Stimulated activated CD8-positive, alpha-beta memory T cell treated with anti-CD3 and anti-CD28 coated beads, Interleukin-15, amount 100 ng/mL, for 48 hours (primary cell): ENCODE data around the gene ATOH8.
A peak's percentile ranks its signal among the peaks of the same experiment; 100 is the strongest.

ENCODE experiments used
- DNase-seq, 2 donors: peaks; one replicate each; pipeline ENCODE4 v3.0.0-alpha.2; 2020; ENCODE audit warnings: low read depth in 2 of 2

The ATOH8 gene

GRCh38 chr2:85786444-85786843, 32.7 kb downstream of the ATOH8 start:
- DNase-seq = no peak

DNA sequence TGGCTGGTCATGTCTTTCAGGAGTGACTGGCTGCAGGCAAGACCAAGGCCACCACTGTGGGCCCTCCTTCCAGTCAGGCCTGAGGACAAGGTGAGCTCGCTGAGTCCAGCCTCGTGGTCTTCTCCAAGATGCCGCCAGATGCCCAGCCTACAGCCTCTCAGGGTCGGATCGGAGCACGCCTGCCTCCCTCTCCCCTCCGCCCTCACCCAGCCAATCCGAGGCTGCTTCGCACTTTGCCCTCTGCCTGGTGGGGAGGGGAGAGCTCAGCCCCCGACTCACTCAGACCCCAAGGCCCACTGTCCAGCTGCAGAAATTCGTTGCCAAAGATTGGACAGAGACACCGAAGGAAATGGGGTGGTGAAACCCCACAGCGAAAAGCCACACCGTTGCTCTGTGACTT, 33.1 kb downstream of the ATOH8 start:
- DNase-seq = no peak

GRCh38 chr2:85787282-85787980, 33.6 kb downstream of the ATOH8 start:
- no peak for DNase-seq

DNA sequence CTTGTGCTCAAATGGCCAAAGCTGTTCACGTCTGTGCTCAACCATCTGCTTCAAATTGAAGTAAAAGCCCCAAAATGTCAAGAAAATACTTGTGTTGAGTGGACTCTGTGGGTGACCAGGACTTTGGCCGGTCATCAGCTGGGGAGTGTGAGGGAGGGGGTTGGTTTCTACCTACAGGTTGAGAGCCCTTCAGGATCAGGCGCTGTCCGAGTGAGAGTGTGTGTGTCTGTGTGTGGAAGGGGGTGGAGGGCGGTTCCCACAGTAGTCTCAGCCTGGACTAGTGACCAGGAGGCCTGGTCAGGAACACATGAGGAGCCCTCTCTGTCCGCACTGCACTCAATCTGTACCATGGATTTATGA, 34.2 kb downstream of the ATOH8 start:
- no peak for DNase-seq

DNA sequence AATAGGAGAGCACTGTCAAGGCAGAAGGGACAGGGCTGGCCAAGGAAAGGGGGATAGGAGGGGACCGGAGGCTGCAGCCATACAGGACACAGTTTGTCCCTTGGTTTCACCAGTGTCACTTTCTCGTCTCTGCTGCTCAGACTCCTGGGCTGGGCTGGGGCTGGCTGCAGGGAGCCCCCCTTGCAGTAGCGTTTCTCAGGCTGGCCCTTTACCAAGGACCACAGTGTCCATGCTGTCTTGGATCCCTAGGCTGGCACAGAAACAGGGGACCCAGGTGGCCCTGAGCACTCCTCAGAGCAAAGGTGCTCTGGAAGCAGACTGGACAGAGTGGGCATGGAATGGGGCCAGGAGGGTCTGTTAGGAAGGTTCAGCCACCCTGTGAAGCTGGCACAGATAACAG, 34.8 kb downstream of the ATOH8 start:
- no peak for DNase-seq

DNA sequence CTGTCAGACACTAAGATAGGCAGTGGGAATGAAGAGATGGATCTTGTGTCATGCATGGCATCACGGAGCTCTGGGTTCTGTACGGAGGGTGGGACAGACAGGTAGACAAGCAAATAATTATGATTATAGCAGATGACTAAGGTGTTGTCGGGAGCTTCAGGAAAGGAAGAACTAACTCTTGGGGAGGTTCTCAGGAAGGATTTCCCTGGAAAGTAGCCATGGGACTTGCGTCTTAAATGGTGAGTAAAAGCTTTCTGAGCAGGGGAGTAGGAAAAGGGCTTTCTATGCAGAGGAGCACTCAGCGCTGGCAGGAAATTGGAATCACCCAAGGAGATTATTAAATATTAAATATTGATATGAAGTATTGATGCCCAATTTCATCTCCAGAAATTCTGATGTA, 35.5 kb downstream of the ATOH8 start:
- DNase-seq = no peak

DNA sequence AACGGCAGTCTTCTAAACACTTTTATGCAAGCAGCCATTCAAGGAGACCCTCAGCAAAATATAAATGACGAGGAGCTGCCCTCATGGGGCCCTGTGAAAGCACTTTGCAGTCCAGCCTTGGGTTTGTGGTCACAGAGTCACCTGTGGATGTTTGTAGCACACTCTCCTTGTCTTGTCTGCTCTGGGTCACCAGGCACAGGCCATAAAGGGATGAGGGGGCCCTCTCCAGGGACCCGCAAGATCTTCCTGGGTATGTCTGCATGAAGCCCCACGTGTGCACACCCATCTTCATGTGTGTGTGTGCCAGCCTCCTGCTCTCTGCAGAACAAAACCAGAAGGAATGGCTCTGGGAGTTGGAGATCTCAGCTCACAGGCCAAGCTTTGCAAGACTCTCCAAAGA, 36.2 kb downstream of the ATOH8 start:
- no peak for DNase-seq

DNA sequence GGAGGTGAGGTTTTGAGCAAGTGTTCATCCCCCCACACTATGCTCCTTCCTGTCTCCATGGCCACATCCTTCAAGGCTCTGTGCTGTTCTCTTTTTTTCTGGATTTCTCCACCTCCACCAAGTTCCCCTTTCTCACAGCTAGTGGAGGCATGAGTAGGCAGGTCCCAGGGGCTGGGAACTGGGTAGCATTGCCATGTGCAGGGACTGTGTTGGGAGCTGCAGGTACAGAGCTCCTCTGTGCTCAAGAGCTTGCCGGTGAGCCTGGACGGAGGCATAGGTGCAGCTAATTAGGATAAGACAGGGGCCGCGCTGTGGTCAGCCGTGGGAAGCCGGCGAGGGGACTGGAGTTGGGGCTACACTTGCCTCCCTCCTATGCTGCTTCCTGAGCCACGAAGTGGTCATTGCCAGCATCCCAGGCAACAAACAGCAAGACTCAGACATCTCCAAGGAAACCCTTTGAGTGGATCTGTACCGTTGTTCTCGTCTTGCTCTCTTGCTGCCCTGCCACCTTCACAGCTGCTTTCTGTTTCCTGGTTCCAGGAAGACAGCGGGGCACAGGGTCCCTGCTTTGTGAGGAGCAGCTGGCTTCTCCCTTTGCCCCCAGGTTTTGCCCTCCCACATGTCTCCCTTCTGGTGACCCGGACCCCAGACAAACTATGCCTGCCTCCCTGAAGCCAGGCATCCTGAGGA, 36.9 kb downstream of the ATOH8 start:
- DNase-seq = no peak

DNA sequence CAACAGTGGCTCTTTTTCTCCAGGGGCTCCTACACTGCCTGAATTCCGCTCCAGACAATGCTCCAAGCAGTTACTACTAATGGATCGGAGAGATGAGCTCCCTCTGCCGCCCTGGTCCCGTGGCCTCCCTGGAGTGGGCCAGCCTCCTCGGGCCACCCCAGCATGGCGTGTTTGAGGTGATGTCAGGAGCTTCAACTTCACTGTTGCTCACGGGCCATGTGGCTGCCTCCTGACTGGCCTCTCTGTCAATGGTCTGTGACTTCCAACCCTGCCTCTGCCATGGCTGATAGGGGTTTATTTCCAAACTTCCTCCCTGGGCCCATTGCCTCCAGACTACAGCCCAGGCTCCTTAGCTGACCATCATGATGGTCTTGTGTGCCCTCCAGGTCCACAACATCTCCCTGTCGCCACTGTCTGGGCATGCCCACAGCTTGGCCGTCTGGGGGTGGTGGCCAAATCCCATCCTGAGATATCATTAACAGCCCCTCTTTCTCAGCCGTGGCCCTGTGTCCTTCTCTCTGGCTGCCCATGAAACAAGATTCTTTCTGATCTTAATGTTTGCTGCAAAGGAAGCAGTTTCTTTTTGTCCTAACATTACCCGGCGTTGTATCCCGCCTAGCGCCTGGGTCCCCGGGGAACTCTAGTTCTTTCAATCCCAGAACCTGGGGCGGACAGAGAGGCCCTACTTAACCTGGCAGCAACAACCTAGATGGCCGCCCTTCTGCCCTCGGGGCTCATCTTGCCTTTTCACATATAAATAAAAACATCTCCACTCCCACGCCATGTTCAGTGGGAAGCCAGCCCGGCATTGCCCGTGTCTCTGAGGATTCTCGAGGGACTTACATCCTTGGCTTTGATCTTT, 38.1 kb downstream of the ATOH8 start:
- DNase-seq = no peak

GRCh38 chr2:85792783-85793441, 39.1 kb downstream of the ATOH8 start:
- DNase-seq = no peak

GRCh38 chr2:85793584-85793983, 39.8 kb downstream of the ATOH8 start:
- no peak for DNase-seq

- no peak for DNase-seq
Observed at GRCh38 chr2:85794038-85794441, 40.2 kb downstream of the ATOH8 start.

DNA sequence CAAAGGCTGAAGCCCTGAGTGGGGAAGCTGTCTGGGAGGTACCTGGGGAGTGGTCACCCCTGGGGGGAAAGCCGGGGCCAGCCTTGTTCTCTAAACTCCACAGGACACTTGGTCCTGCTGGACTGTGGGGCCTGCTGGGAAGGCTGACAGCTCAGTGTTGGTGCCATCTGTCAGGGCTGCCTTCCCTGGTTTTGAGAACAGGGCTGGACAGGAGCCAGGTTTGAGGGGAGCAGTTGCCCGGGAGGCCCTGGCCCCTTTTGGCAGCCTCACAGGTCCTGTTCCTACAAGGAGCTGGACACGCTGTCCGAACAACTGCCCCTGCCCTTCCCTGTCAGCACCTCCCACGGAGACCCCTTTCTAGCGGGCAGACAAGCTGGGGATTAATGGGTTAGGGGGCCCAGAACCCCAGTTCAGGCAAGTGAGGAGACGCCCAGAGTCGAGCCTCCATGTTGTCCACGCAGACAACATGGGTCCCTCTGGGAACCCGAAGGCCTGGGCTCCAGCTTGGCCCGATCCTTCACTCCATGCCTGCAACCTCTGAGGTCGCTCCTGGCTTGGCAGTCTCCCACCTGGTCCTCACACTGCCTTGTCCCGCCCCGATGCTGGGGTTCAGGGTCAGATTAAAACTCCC, 40.8 kb downstream of the ATOH8 start:
- DNase-seq = no peak

DNA sequence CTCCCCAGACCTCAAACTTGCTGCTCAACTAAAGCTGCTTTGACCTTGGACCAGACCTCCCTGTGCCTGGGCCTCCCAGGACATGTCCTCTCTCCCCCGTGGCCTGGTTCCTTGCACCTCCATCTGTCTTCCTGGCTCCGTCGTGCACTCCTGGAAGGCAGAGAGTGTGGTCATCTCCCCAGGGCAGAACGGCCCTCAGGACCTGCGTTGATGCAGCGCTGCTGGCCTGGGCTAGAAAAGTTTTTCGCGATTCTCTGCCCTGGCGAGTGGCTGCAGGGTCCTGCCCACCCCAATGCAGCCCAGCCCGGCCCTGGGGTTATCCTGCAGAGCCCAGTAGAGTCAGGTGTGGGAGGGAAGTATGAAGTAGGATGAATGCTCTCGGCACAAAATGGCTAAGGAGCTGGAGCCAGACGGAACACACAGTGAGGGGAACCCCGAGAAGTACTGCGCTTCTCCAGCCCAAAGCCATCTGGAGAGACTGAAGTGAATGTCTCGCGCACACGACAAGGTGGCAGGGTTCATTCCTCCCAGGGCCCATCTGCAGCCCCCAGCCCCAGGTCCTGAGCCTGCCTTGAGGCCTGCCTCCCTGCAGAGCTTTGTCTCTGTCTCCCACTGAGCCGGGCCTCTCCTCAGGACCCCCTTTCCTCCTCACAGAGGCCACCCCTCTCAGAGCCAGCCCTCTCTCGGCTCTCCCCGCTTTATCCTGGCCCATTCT, 41.7 kb downstream of the ATOH8 start:
- no peak for DNase-seq

DNA sequence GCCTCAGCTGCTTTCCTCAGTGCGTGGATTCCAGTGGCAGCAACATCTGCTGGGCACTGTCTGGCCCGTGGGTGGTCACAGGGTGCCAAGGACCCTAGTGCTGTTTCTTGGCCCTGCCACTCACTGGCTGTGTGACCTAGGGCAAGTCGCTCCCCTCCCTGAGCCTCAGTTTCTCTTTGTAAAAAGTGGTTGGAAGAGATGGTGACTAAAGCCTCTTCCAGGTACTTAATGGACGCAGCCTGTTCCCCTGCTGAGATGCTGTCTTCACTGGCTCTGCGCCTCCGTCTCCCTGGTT, 42.2 kb downstream of the ATOH8 start:
- DNase-seq = no peak

GRCh38 chr2:85796341-85797262, 42.8 kb downstream of the ATOH8 start:
- DNase-seq = no peak

DNA sequence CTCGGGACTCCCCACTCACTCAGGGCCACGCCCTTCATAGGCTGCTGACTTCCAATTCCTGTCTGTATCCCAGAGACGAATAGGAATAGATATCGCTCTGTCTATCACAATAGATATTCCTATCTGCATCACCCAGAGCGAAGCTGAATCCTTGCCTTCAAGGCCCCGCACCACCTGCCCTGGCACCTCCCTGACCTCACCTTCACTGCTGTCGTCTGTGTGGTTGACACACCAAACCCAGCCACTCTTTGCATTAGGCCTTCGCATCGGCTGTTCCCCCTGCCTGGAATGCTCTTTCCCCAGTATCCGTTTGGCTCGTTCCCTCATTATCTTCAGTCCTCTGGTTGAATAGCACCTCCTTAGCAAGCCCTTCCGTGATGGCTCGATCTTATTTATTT, 43.5 kb downstream of the ATOH8 start:
- no peak for DNase-seq

DNA sequence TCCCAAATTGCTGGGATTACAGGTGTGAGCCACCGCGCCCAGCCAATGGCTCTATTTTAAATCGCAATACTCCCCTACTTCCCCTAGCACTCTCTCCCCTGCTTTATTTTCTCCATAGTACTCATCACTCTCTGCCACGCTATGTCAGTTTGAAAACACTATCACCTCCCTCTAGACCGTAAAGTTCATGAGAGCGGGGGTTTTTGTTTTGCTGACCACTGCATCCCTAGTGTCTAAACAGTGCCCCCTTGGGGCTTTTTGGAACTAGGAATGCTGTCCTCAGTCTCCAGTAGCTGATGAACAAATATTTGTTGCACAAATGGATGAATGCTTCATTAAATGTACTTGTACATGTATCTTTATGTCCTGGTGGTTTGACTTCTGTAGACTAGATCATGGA, 44.1 kb downstream of the ATOH8 start:
- DNase-seq = no peak

DNA sequence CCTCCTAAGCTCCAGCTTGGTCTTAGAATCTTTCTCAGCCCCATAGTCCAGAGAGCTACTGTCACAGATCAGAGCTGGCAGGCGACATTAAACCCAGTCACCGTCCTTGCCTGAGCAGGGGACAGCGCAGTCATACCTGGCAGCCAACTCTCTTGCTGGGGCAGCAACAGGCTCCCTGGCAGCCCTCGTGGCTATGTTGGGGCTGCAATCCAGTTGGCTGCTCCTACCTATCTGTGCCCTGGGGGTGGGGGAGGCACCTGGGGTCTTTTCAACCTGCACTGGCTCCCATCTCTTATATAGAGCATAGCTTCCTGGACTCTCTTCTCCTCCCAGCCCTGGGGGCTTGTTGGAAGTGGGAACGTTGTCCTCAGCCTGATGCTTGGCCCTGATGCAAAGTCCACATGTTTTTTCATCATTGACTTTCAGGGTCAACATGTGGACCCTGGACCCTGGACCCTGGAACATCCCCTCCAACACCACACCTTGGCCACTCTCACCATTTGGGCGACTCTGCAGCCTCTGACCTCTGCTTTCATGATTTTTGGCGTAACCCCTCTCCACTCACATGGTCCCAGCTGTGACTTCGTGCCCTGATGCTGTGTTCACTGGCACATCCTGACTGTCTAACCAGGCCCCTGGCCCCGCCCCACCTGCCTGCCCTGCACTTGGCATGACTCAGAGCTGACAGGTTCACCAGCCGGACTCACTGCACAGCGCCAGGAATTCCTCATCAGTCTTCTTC, 45.6 kb downstream of the ATOH8 start:
- peak in 1 of 2 donors; percentile 4 for DNase-seq

GRCh38 chr2:85800586-85800985, 46.8 kb downstream of the ATOH8 start:
- no peak for DNase-seq
